K562 (cell line): ENCODE results near the gene KCNMB3. TPM values are rescaled to one million over a fixed set of nuclear protein-coding genes. Genes with fewer than 3 reads are reported as not detected.

Source experiments
- CBX2 ChIP-seq: fragments of 200-600 bp; sonication (generic); IDR thresholded peaks from one replicate; pipeline ENCODE4 v1.6.1; 2012; ENCODE audit warnings: mild to moderate bottlenecking, low read length, inconsistent platforms; ENCODE audit not compliant: insufficient read depth, poor library complexity, severe bottlenecking
- ELF1 ChIP-seq: fragments of 200-800 bp; sonication (Bioruptor generic); IDR thresholded peaks from 2 replicates; pipeline ENCODE4 v1.6.1; 2016; ENCODE audit warnings: missing genetic modification characterization, missing compliant biosample characterization
- GABPB2 ChIP-seq: fragments of 250-450 bp; sonication (Bioruptor Pico); conservative IDR thresholded peaks from 2 replicates; pipeline ENCODE4 v1.5.1; 2021; ENCODE audit warnings: mild to moderate bottlenecking
- HNRNPLL ChIP-seq: fragments of 200-400 bp; formaldehyde crosslinking; IDR thresholded peaks from 2 replicates; pipeline ENCODE4 v1.6.1; 2017; ENCODE audit warnings: low read length, low read depth, mild to moderate bottlenecking; ENCODE audit not compliant: poor library complexity, severe bottlenecking
- ILF3 ChIP-seq: fragments of 450-650 bp; IDR thresholded peaks from 2 replicates; pipeline ENCODE4 v1.6.1; 2018; ENCODE audit warnings: antibody characterized with exemption, mild to moderate bottlenecking, moderate library complexity, borderline replicate concordance
- MAZ ChIP-seq, 2 experiments: fragments of 450-650 bp in 1 of 2; sonication (generic) in 1 of 2; formaldehyde crosslinking; IDR thresholded peaks in 1 of 2; conservative IDR thresholded peaks in 1 of 2; 2 replicates each; pipeline versions ENCODE4 v1.4.0 to v1.5.0; 2020; ENCODE audit warnings: mild to moderate bottlenecking in 1 of 2, missing genetic modification reagents in 1 of 2
- MECOM ChIP-seq: fragments of 250-450 bp; sonication (Bioruptor Pico); IDR thresholded peaks from 2 replicates; pipeline ENCODE4 v1.8.0; 2022; ENCODE audit warnings: inconsistent platforms
- NFE2L1 ChIP-seq: fragments of 450-650 bp; IDR thresholded peaks from 2 replicates; pipeline ENCODE4 v1.6.1; 2016; ENCODE audit warnings: missing genetic modification characterization, low read depth, mild to moderate bottlenecking, missing compliant biosample characterization, moderate library complexity, borderline replicate concordance
- PPARD ChIP-seq: fragments of 250-450 bp; sonication (Bioruptor Pico); IDR thresholded peaks from 2 replicates; pipeline ENCODE4 v1.8.0; 2022; ENCODE audit warnings: inconsistent platforms, mild to moderate bottlenecking, moderate library complexity
- PTTG1 ChIP-seq: fragments of 450-650 bp; IDR thresholded peaks from 2 replicates; pipeline ENCODE4 v1.6.1; 2016; ENCODE audit warnings: low read depth, mild to moderate bottlenecking, missing genetic modification characterization, missing compliant biosample characterization
- XRCC4 ChIP-seq: IDR thresholded peaks from one replicate; pipeline ENCODE4 v1.6.1; 2011; ENCODE audit not compliant: insufficient read depth, insufficient read length; ENCODE audit errors: extremely low read depth
- ZEB2 ChIP-seq: fragments of 450-650 bp; IDR thresholded peaks from 2 replicates; pipeline ENCODE4 v1.6.1; 2016
- ZNF124 ChIP-seq: sonication (generic); formaldehyde crosslinking; IDR thresholded peaks from 2 replicates; pipeline ENCODE4 v1.8.1; 2022; ENCODE audit warnings: missing genetic modification reagents
- ZNF316 ChIP-seq: fragments of 450-650 bp; IDR thresholded peaks from 2 replicates; pipeline ENCODE4 v1.6.1; 2016
- polyA plus RNA-seq, 8 experiments: library from polyadenylated mRNA; depleted of rRNA in 4 of 8; stranded (reverse) in 5 of 8; unstranded in 3 of 8; fragments of >200 nt; fragmentation: Nextera tagmentation in 2 of 8; fragmentation: Illumina TruSeq in 1 of 8; extraction: Ambion mirVana in 2 of 8; extraction: Trizol in 1 of 8; gene quantifications; 2 replicates each; pipeline versions ENCODE4 v1.2.1 to v1.2.3, GENCODE V29; 2011 to 2014; ENCODE audit warnings: inconsistent platforms in 1 of 8, missing spikeins in 1 of 8
- total RNA-seq, 7 experiments: library from RNA; depleted of rRNA in 6 of 7; stranded (reverse); fragments of >200 nt in 6 of 7; fragmentation: Illumina TruSeq in 2 of 7; extraction: Trizol in 2 of 7; gene quantifications; 2 replicates each; pipeline versions ENCODE4 v1.2.1 to v1.2.3, GENCODE V29; 2011 to 2021; ENCODE audit warnings: low replicate concordance in 1 of 7
- TF ChIP-seq, protein P1 (sequence below): sonication (generic); formaldehyde crosslinking; IDR thresholded peaks from 2 replicates; pipeline ENCODE4 v1.8.0; 2023; ENCODE audit warnings: mild to moderate bottlenecking, missing genetic modification reagents
- TF ChIP-seq, protein P2 (sequence below): fragments of 450-650 bp; IDR thresholded peaks from 2 replicates; pipeline ENCODE4 v1.7.1; 2018; ENCODE audit warnings: mild to moderate bottlenecking, low read depth; ENCODE audit not compliant: partially characterized antibody
- TF ChIP-seq, protein P3 (sequence below), 2 experiments: IDR thresholded peaks; 2 replicates each; pipeline ENCODE4 v1.6.1; 2011; ENCODE audit warnings: borderline replicate concordance in 1 of 2, control low read depth in 1 of 2, low read depth in 1 of 2, low read length in 1 of 2, mild to moderate bottlenecking in 1 of 2, mixed read lengths in 1 of 2, moderate library complexity in 1 of 2; ENCODE audit not compliant: insufficient read depth in 1 of 2, insufficient read length in 1 of 2, poor library complexity in 1 of 2, severe bottlenecking in 1 of 2; ENCODE audit errors: extremely low read depth in 1 of 2
- TF ChIP-seq, protein P4 (sequence below): fragments of 450-650 bp; formaldehyde crosslinking; IDR thresholded peaks from 2 replicates; pipeline ENCODE4 v1.4.0; 2020; ENCODE audit warnings: mild to moderate bottlenecking, mixed read lengths

Gene KCNMB3
- total and polyA plus RNA-seq, 9 of the 15 experiments (the other 6 are each of a cell fraction or from before 2014, with no cell fraction given): 7.0 to 21.1 (median 14.3) TPM

DNA sequence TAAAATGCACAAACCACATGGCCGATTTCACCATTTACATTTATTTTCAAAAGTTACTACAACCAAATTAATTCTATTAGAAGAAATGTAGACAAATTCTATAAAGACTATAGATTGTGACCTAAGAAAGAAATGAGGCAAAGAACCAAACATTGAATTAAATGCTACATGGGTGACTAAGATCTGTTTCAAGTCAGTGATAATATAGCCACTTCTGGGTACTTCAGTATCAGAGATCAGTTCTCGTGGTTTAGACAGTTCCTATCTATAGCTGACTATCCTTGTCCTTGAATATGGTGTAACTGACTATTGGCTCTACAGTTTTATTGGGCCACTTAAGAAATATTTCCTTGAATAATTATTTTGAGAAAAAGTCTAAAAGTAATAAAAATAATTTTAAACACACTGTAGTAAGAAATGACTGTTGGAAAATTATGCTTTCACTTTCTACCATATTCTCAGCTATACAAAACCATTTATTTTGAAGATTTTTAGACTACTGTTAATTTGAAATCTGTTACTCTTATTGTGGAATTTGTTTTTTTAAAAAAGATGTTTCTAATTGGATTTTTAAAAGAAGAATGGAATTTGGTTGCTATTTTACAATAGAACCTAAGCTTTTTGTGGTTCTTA, 14.1 kb downstream of the KCNMB3 start (continued):
- TF ChIP-seq XRCC4: no peak
- no peak for TF ChIP-seq ILF3
- no peak for TF ChIP-seq ZNF124 (CRISPR knock-in tag)
- TF ChIP-seq ELF1 (tag): no peak
- TF ChIP-seq ZNF316: no peak
- no peak for TF ChIP-seq GABPB2 (CRISPR knock-in tag)
- TF ChIP-seq PTTG1: no peak
- no peak for TF ChIP-seq HNRNPLL
- TF ChIP-seq, protein P1, sequence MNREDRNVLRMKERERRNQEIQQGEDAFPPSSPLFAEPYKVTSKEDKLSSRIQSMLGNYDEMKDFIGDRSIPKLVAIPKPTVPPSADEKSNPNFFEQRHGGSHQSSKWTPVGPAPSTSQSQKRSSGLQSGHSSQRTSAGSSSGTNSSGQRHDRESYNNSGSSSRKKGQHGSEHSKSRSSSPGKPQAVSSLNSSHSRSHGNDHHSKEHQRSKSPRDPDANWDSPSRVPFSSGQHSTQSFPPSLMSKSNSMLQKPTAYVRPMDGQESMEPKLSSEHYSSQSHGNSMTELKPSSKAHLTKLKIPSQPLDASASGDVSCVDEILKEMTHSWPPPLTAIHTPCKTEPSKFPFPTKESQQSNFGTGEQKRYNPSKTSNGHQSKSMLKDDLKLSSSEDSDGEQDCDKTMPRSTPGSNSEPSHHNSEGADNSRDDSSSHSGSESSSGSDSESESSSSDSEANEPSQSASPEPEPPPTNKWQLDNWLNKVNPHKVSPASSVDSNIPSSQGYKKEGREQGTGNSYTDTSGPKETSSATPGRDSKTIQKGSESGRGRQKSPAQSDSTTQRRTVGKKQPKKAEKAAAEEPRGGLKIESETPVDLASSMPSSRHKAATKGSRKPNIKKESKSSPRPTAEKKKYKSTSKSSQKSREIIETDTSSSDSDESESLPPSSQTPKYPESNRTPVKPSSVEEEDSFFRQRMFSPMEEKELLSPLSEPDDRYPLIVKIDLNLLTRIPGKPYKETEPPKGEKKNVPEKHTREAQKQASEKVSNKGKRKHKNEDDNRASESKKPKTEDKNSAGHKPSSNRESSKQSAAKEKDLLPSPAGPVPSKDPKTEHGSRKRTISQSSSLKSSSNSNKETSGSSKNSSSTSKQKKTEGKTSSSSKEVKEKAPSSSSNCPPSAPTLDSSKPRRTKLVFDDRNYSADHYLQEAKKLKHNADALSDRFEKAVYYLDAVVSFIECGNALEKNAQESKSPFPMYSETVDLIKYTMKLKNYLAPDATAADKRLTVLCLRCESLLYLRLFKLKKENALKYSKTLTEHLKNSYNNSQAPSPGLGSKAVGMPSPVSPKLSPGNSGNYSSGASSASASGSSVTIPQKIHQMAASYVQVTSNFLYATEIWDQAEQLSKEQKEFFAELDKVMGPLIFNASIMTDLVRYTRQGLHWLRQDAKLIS (CRISPR knock-in tag): no peak
- TF ChIP-seq MECOM (CRISPR knock-in tag): no peak
- no peak for TF ChIP-seq NFE2L1 (tag)
- TF ChIP-seq CBX2: no peak
- TF ChIP-seq, protein P2, sequence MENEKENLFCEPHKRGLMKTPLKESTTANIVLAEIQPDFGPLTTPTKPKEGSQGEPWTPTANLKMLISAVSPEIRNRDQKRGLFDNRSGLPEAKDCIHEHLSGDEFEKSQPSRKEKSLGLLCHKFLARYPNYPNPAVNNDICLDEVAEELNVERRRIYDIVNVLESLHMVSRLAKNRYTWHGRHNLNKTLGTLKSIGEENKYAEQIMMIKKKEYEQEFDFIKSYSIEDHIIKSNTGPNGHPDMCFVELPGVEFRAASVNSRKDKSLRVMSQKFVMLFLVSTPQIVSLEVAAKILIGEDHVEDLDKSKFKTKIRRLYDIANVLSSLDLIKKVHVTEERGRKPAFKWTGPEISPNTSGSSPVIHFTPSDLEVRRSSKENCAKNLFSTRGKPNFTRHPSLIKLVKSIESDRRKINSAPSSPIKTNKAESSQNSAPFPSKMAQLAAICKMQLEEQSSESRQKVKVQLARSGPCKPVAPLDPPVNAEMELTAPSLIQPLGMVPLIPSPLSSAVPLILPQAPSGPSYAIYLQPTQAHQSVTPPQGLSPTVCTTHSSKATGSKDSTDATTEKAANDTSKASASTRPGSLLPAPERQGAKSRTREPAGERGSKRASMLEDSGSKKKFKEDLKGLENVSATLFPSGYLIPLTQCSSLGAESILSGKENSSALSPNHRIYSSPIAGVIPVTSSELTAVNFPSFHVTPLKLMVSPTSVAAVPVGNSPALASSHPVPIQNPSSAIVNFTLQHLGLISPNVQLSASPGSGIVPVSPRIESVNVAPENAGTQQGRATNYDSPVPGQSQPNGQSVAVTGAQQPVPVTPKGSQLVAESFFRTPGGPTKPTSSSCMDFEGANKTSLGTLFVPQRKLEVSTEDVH: no peak
- TF ChIP-seq MAZ (CRISPR knock-in tag; conservative IDR thresholded peaks at IDR 0.05 in 1 of 2, IDR thresholded peaks at IDR 0.05 in 1 of 2): no peak
- TF ChIP-seq, protein P3, sequence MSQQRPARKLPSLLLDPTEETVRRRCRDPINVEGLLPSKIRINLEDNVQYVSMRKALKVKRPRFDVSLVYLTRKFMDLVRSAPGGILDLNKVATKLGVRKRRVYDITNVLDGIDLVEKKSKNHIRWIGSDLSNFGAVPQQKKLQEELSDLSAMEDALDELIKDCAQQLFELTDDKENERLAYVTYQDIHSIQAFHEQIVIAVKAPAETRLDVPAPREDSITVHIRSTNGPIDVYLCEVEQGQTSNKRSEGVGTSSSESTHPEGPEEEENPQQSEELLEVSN (IDR thresholded peaks at IDR 0.05; ENCODE audit: borderline replicate concordance in 1 of 2, extremely low read depth in 1 of 2, insufficient read depth in 1 of 2, insufficient read length in 1 of 2, low read depth in 1 of 2, low read length in 1 of 2, poor library complexity in 1 of 2, severe bottlenecking in 1 of 2): no peak
- TF ChIP-seq, protein P4, sequence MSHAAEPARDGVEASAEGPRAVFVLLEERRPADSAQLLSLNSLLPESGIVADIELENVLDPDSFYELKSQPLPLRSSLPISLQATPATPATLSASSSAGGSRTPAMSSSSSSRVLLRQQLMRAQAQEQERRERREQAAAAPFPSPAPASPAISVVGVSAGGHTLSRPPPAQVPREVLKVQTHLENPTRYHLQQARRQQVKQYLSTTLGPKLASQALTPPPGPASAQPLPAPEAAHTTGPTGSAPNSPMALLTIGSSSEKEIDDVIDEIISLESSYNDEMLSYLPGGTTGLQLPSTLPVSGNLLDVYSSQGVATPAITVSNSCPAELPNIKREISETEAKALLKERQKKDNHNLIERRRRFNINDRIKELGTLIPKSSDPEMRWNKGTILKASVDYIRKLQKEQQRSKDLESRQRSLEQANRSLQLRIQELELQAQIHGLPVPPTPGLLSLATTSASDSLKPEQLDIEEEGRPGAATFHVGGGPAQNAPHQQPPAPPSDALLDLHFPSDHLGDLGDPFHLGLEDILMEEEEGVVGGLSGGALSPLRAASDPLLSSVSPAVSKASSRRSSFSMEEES (CRISPR knock-in tag): no peak
- TF ChIP-seq PPARD (CRISPR knock-in tag): no peak
- no peak for TF ChIP-seq ZEB2
